K562 (cell line): ENCODE measurements around the gene SCGB1D1. TPM values are rescaled to one million over a fixed set of nuclear protein-coding genes. Genes with fewer than 3 reads are reported as not detected.

ENCODE experiments used
- CTCFL ChIP-seq: IDR thresholded peaks from 2 replicates; pipeline ENCODE4 v1.6.1; 2011; ENCODE audit warnings: borderline replicate concordance, low read depth, mild to moderate bottlenecking, moderate library complexity, low read length; ENCODE audit not compliant: insufficient read depth, poor library complexity, severe bottlenecking
- FOXM1 ChIP-seq, 2 experiments: fragments of 450-650 bp in 1 of 2; sonication (generic) in 1 of 2; formaldehyde crosslinking in 1 of 2; IDR thresholded peaks; 2 replicates each; pipeline versions ENCODE4 v1.6.1 to v1.9.0; 2017 to 2022; ENCODE audit warnings: low read depth in 2 of 2, mild to moderate bottlenecking in 2 of 2, missing genetic modification reagents in 1 of 2, moderate library complexity in 1 of 2
- HDAC1 ChIP-seq, 2 experiments: fragments of 450-650 bp; IDR thresholded peaks; 2 replicates each; pipeline ENCODE4 v1.6.1; 2016 to 2017; ENCODE audit warnings: inconsistent platforms in 1 of 2, mild to moderate bottlenecking in 1 of 2, moderate library complexity in 1 of 2
- ILK ChIP-seq: fragments of 450-650 bp; IDR thresholded peaks from 2 replicates; pipeline ENCODE4 v1.6.1; 2016; ENCODE audit warnings: missing genetic modification characterization, low read depth, mild to moderate bottlenecking, missing compliant biosample characterization, moderate library complexity, borderline replicate concordance
- JUND ChIP-seq, 2 experiments: IDR thresholded peaks; 2 replicates in 1 of 2; 3 replicates in 1 of 2; pipeline ENCODE4 v1.6.1; 2011; ENCODE audit warnings: borderline replicate concordance in 2 of 2, low read depth in 2 of 2, low read length in 2 of 2, improper control_type of control experiment in 1 of 2, missing biosample characterization in 1 of 2, missing genetic modification characterization in 1 of 2, missing genetic modification reagents in 1 of 2
- KDM1A ChIP-seq, 2 experiments: fragments of 450-650 bp; IDR thresholded peaks; 2 replicates each; pipeline ENCODE4 v1.6.1; 2016; ENCODE audit warnings: mild to moderate bottlenecking in 2 of 2
- MBD1 ChIP-seq: fragments of 250-450 bp; sonication (Bioruptor Pico); IDR thresholded peaks from 2 replicates; pipeline ENCODE4 v1.8.0; 2022; ENCODE audit warnings: inconsistent platforms
- PURB ChIP-seq: sonication (generic); formaldehyde crosslinking; IDR thresholded peaks from 2 replicates; pipeline ENCODE4 v1.9.0; 2021; ENCODE audit warnings: low read depth, mild to moderate bottlenecking, missing genetic modification reagents
- RAD21 ChIP-seq, 2 experiments: fragments of 250-450 bp in 1 of 2; fragments of 450-650 bp in 1 of 2; sonication (Bioruptor Pico) in 1 of 2; formaldehyde crosslinking in 1 of 2; IDR thresholded peaks in 1 of 2; conservative IDR thresholded peaks in 1 of 2; 2 replicates each; pipeline versions ENCODE4 v1.4.0 to v1.8.0; 2020 to 2022; ENCODE audit warnings: mild to moderate bottlenecking in 2 of 2, moderate library complexity in 1 of 2
- RB1 ChIP-seq: fragments of 450-650 bp; IDR thresholded peaks from 2 replicates; pipeline ENCODE4 v1.6.1; 2017; ENCODE audit warnings: low read depth, mild to moderate bottlenecking
- REST ChIP-seq, 2 experiments: fragments of 450-650 bp; formaldehyde crosslinking in 1 of 2; IDR thresholded peaks; 2 replicates each; pipeline versions ENCODE4 v1.4.0 to v1.6.1; 2014 to 2020; ENCODE audit warnings: mild to moderate bottlenecking in 2 of 2, borderline replicate concordance in 1 of 2, low read depth in 1 of 2
- U2AF2 ChIP-seq: fragments of 200-400 bp; formaldehyde crosslinking; optimal IDR thresholded peaks from 2 replicates; pipeline ENCODE3; 2017; ENCODE audit warnings: low read depth, mild to moderate bottlenecking, low read length
- polyA plus RNA-seq, 8 experiments: library from polyadenylated mRNA; depleted of rRNA in 4 of 8; stranded (reverse) in 5 of 8; unstranded in 3 of 8; fragments of >200 nt; fragmentation: Nextera tagmentation in 2 of 8; fragmentation: Illumina TruSeq in 1 of 8; extraction: Ambion mirVana in 2 of 8; extraction: Trizol in 1 of 8; gene quantifications; 2 replicates each; pipeline versions ENCODE4 v1.2.1 to v1.2.3, GENCODE V29; 2011 to 2014; ENCODE audit warnings: inconsistent platforms in 1 of 8, missing spikeins in 1 of 8
- total RNA-seq, 7 experiments: library from RNA; depleted of rRNA in 6 of 7; stranded (reverse); fragments of >200 nt in 6 of 7; fragmentation: Illumina TruSeq in 2 of 7; extraction: Trizol in 2 of 7; gene quantifications; 2 replicates each; pipeline versions ENCODE4 v1.2.1 to v1.2.3, GENCODE V29; 2011 to 2021; ENCODE audit warnings: low replicate concordance in 1 of 7

The SCGB1D1 gene
- total and polyA plus RNA-seq, 9 of the 15 experiments (the other 6 are each of a cell fraction or from before 2014, with no cell fraction given): not detected

- no peak for TF ChIP-seq FOXM1 (IDR thresholded peaks at IDR 0.05; ENCODE audit: low read depth)
- TF ChIP-seq FOXM1 (CRISPR knock-in tag; IDR thresholded peaks at IDR 0.05; ENCODE audit: low read depth): no peak
- no peak for TF ChIP-seq PURB (CRISPR knock-in tag)
- no peak for TF ChIP-seq RB1
- TF ChIP-seq RAD21 (CRISPR knock-in tag; conservative IDR thresholded peaks at IDR 0.05 in 1 of 2, IDR thresholded peaks at IDR 0.05 in 1 of 2): peak; percentile 71 to 78
- TF ChIP-seq ILK: no peak
- no peak for TF ChIP-seq JUND (IDR thresholded peaks at IDR 0.05; ENCODE audit: borderline replicate concordance, low read depth, low read length)
- no peak for TF ChIP-seq JUND (tag; IDR thresholded peaks at IDR 0.05; ENCODE audit: borderline replicate concordance, low read depth, low read length)
- TF ChIP-seq CTCFL: peak; percentile 35
- TF ChIP-seq MBD1 (CRISPR knock-in tag): no peak
- peak; percentile 49; the same call in 1 of the 2 replicates for TF ChIP-seq REST (IDR thresholded peaks at IDR 0.05; ENCODE audit: borderline replicate concordance)
- no peak for TF ChIP-seq REST (CRISPR knock-in tag; IDR thresholded peaks at IDR 0.05; ENCODE audit: low read depth)
- no peak for TF ChIP-seq KDM1A (IDR thresholded peaks at IDR 0.05)
- no peak for TF ChIP-seq HDAC1 (IDR thresholded peaks at IDR 0.05)
- TF ChIP-seq U2AF2: no peak
Observed at GRCh38 chr11:62217191-62217748, 27.3 kb downstream of the SCGB1D1 start (continued).
